GM19193 (cell line): ENCODE results near the gene NUBP2.

ENCODE experiments used
- POLR2A ChIP-seq: IDR thresholded peaks from 4 replicates; pipeline ENCODE4 v1.6.1; 2011; ENCODE audit not compliant: insufficient read depth, insufficient read length; ENCODE audit errors: extremely low read depth

The NUBP2 gene

GRCh38 chr16:1786242-1787055 is 3.7 kb downstream of the NUBP2 start:
- no peak for TF ChIP-seq POLR2A

GRCh38 chr16:1787056-1787321 is 4.2 kb downstream of the NUBP2 start:
- TF ChIP-seq POLR2A: no peak

GRCh38 chr16:1787322-1788094 is 4.7 kb downstream of the NUBP2 start:
- TF ChIP-seq POLR2A: no peak

GRCh38 chr16:1788095-1788707 is 5.4 kb downstream of the NUBP2 start:
- no peak for TF ChIP-seq POLR2A

GRCh38 chr16:1788708-1789100 is 5.9 kb downstream of the NUBP2 start:
- no peak for TF ChIP-seq POLR2A

GRCh38 chr16:1789643-1790045 is 6.9 kb downstream of the NUBP2 start:
- TF ChIP-seq POLR2A: no peak

GRCh38 chr16:1790261-1790610 is 7.5 kb downstream of the NUBP2 start:
- TF ChIP-seq POLR2A: no peak

GRCh38 chr16:1790611-1791255 is 8.0 kb downstream of the NUBP2 start:
- no peak for TF ChIP-seq POLR2A

GRCh38 chr16:1791256-1791942 is 8.6 kb downstream of the NUBP2 start:
- TF ChIP-seq POLR2A: no peak

GRCh38 chr16:1791943-1792812 is 9.4 kb downstream of the NUBP2 start:
- no peak for TF ChIP-seq POLR2A

GRCh38 chr16:1792836-1793577 is 10.2 kb downstream of the NUBP2 start:
- TF ChIP-seq POLR2A: no peak

GRCh38 chr16:1793578-1794220 is 10.9 kb downstream of the NUBP2 start, which contains the start of gene IGFALS:
TSS of gene IGFALS (minus strand) at chr16:1793705. CDS start at chr16:1793652, 53 bp downstream.
- no peak for TF ChIP-seq POLR2A
